Muscle layer of colon (tissue), 2 donors: ENCODE results near the gene HECTD4.

ENCODE experiments used
- H3K27ac ChIP-seq: one replicate; pipeline ENCODE4 v1.7.0; 2013; ENCODE audit warnings: low read depth, mild to moderate bottlenecking, low read length, moderate library complexity
- H3K27me3 ChIP-seq, 2 donors: one replicate each; pipeline ENCODE4 v1.7.0; 2013; ENCODE audit warnings: low read length in 2 of 2, mild to moderate bottlenecking in 2 of 2; ENCODE audit not compliant: insufficient read depth in 2 of 2, control insufficient read depth in 1 of 2
- H3K36me3 ChIP-seq: one replicate; pipeline ENCODE4 v1.7.0; 2013; ENCODE audit warnings: mild to moderate bottlenecking, low read length; ENCODE audit not compliant: insufficient read depth
- H3K4me1 ChIP-seq: one replicate; pipeline ENCODE4 v1.7.0; 2013; ENCODE audit warnings: mild to moderate bottlenecking, low read length; ENCODE audit not compliant: insufficient read depth
- H3K4me3 ChIP-seq, 2 donors: one replicate each; pipeline ENCODE4 v1.7.0; 2013; ENCODE audit warnings: low read length in 2 of 2, low read depth in 1 of 2, mild to moderate bottlenecking in 1 of 2, moderate library complexity in 1 of 2
- H3K9ac ChIP-seq: one replicate; pipeline ENCODE4 v1.7.0; 2013; ENCODE audit warnings: low read length
- H3K9me3 ChIP-seq: one replicate; pipeline ENCODE4 v1.7.0; 2013; ENCODE audit warnings: mild to moderate bottlenecking, low read length
- donor health status: abdominal sarcoma.
- donor health status: Adenocarcinoma of cecum.

HECTD4 gene

GRCh38 chr12:112180422-112180821, 201.8 kb downstream of the HECTD4 start:
- Histone ChIP-seq H3K4me1 (no peaks in the 10 kb centered on the region), H3K27me3 (no peaks in the 10 kb centered on the region), H3K9ac (no peak overlapping the region), H3K27ac (no peak overlapping the region), H3K36me3 (peaks cover 68% of the 10 kb centered on the region), H3K4me3 (no peak overlapping the region), H3K9me3 (no peaks in the 10 kb centered on the region)

GRCh38 chr12:112179916-112180315, 202.3 kb downstream of the HECTD4 start:
- no peak overlapping the region for H3K4me3 ChIP-seq
- no peaks in the 10 kb centered on the region for H3K9me3 ChIP-seq
- H3K4me1 ChIP-seq: no peaks in the 10 kb centered on the region
- no peaks in the 10 kb centered on the region for H3K27me3 ChIP-seq
- no peak overlapping the region for H3K9ac ChIP-seq
- H3K36me3 ChIP-seq: peaks cover 73% of the 10 kb centered on the region
- no peak overlapping the region for H3K27ac ChIP-seq

GRCh38 chr12:112179341-112179740, 202.9 kb downstream of the HECTD4 start:
- Histone ChIP-seq H3K9ac (no peak overlapping the region), H3K9me3 (no peaks in the 10 kb centered on the region), H3K27me3 (no peaks in the 10 kb centered on the region), H3K4me1 (no peaks in the 10 kb centered on the region), H3K27ac (no peak overlapping the region), H3K36me3 (peaks cover 70% of the 10 kb centered on the region), H3K4me3 (no peak overlapping the region)

GRCh38 chr12:112178796-112179195, 203.4 kb downstream of the HECTD4 start:
- no peaks in the 10 kb centered on the region for H3K27me3 ChIP-seq
- no peaks in the 10 kb centered on the region for H3K9me3 ChIP-seq
- no peak overlapping the region for H3K4me3 ChIP-seq
- H3K4me1 ChIP-seq: no peaks in the 10 kb centered on the region
- H3K36me3 ChIP-seq: peaks cover 64% of the 10 kb centered on the region
- no peak overlapping the region for H3K9ac ChIP-seq
- H3K27ac ChIP-seq: no peak overlapping the region

GRCh38 chr12:112176321-112177010, 205.8 kb downstream of the HECTD4 start:
- no peak overlapping the region for H3K4me3 ChIP-seq
- H3K4me1 ChIP-seq: no peaks in the 10 kb centered on the region
- H3K27ac ChIP-seq: no peak overlapping the region
- no peak overlapping the region for H3K9ac ChIP-seq
- H3K27me3 ChIP-seq: no peaks in the 10 kb centered on the region
- H3K9me3 ChIP-seq: no peaks in the 10 kb centered on the region
- H3K36me3 ChIP-seq: peaks cover 64% of the 10 kb centered on the region

- no peak overlapping the region for H3K9ac ChIP-seq
- no peaks in the 10 kb centered on the region for H3K4me1 ChIP-seq
- no peaks in the 10 kb centered on the region for H3K9me3 ChIP-seq
- H3K27me3 ChIP-seq: no peaks in the 10 kb centered on the region
- no peak overlapping the region for H3K4me3 ChIP-seq
- no peak overlapping the region for H3K27ac ChIP-seq
- peaks cover 59% of the 10 kb centered on the region for H3K36me3 ChIP-seq
Measured at GRCh38 chr12:112175361-112176155, 206.7 kb downstream of the HECTD4 start.

- H3K9ac ChIP-seq: no peak overlapping the region
- H3K9me3 ChIP-seq: no peaks in the 10 kb centered on the region
- H3K4me3 ChIP-seq: no peak overlapping the region
- peaks cover 36% of the 10 kb centered on the region for H3K36me3 ChIP-seq
- no peaks in the 10 kb centered on the region for H3K27me3 ChIP-seq
- no peak overlapping the region for H3K27ac ChIP-seq
- H3K4me1 ChIP-seq: no peaks in the 10 kb centered on the region
Measured at GRCh38 chr12:112172556-112173324, 209.5 kb downstream of the HECTD4 start.

- Histone ChIP-seq H3K36me3 (peaks cover 24% of the 10 kb centered on the region), H3K9me3 (no peaks in the 10 kb centered on the region)
Measured at GRCh38 chr12:112170971-112171596, 211.1 kb downstream of the HECTD4 start.

GRCh38 chr12:112170376-112170775, 211.9 kb downstream of the HECTD4 start:
- H3K4me3 ChIP-seq: no peak overlapping the region
- no peak overlapping the region for H3K27ac ChIP-seq
- H3K9me3 ChIP-seq: no peaks in the 10 kb centered on the region
- H3K27me3 ChIP-seq: no peaks in the 10 kb centered on the region
- no peak overlapping the region for H3K9ac ChIP-seq
- H3K36me3 ChIP-seq: peaks cover 16% of the 10 kb centered on the region
- H3K4me1 ChIP-seq: no peaks in the 10 kb centered on the region

More at GRCh38 chr12:112170971-112171596, 211.1 kb downstream of the HECTD4 start:
- Histone ChIP-seq H3K27ac (no peak overlapping the region), H3K4me1 (no peaks in the 10 kb centered on the region), H3K9ac (no peak overlapping the region), H3K4me3 (no peak overlapping the region), H3K27me3 (no peaks in the 10 kb centered on the region)

- peaks cover 12% of the 10 kb centered on the region for H3K36me3 ChIP-seq
- no peak overlapping the region for H3K27ac ChIP-seq
- no peaks in the 10 kb centered on the region for H3K27me3 ChIP-seq
- no peak overlapping the region for H3K9ac ChIP-seq
- H3K4me1 ChIP-seq: no peaks in the 10 kb centered on the region
- H3K9me3 ChIP-seq: no peaks in the 10 kb centered on the region
- no peak overlapping the region for H3K4me3 ChIP-seq
Measured at GRCh38 chr12:112169966-112170365, 212.3 kb downstream of the HECTD4 start.
